Body of pancreas (tissue), 4 donors: Measurements from ENCODE around the gene SYT5.

Source experiments
- CTCF ChIP-seq, 7 experiments: fragments of 450-650 bp in 4 of 7; fragments of 200-600 bp in 3 of 7; sonication (generic) in 3 of 7; IDR thresholded peaks; one replicate each; pipeline ENCODE4 v1.5.1; 2016 to 2019; ENCODE audit warnings: antibody characterized with exemption in 7 of 7
- POLR2A ChIP-seq, 3 donors: fragments of 450-650 bp; IDR thresholded peaks; one replicate each; pipeline ENCODE4 v1.6.1; 2016; ENCODE audit warnings: antibody characterized with exemption in 3 of 3, mild to moderate bottlenecking in 2 of 3

GRCh38 chr19:55196803-55197202 lies 16.7 kb upstream of the SYT5 start:
- no peak for TF ChIP-seq CTCF (IDR thresholded peaks at IDR 0.05)
- TF ChIP-seq POLR2A (IDR thresholded peaks at IDR 0.05): no peak
